K562 (cell line): ENCODE measurements around the gene IMPDH2.
"Not testable (repeated sequence)": the region's sequence is repeated elsewhere in the genome, so short reads cannot be mapped to it uniquely, and the experiment has no call there.

Experiments used
- CBX5 ChIP-seq: IDR thresholded peaks from 2 replicates; pipeline ENCODE4 v1.6.1; 2014; ENCODE audit warnings: low read depth, borderline replicate concordance
- CTCF ChIP-seq, 3 experiments: IDR thresholded peaks in 2 of 3; conservative IDR thresholded peaks in 1 of 3; 2 replicates each; pipeline ENCODE4 v1.5.1; 2011 to 2012; ENCODE audit warnings: low read length in 3 of 3, mild to moderate bottlenecking in 3 of 3, control low read depth in 2 of 3, improper control_type of control experiment in 1 of 3, inconsistent platforms in 1 of 3, low read depth in 1 of 3, mixed read lengths in 1 of 3, moderate library complexity in 1 of 3; ENCODE audit not compliant: insufficient read depth in 2 of 3
- EP300 ChIP-seq: IDR thresholded peaks from 2 replicates; pipeline ENCODE4 v1.6.1; 2012; ENCODE audit warnings: low read length, improper control_type of control experiment
- FOXK2 ChIP-seq, 2 experiments: fragments of 450-650 bp; IDR thresholded peaks in 1 of 2; conservative IDR thresholded peaks in 1 of 2; 2 replicates each; pipeline ENCODE4 v1.6.1; 2016; ENCODE audit warnings: low read depth in 2 of 2, mild to moderate bottlenecking in 1 of 2
- GATA2 ChIP-seq: sonication (generic); formaldehyde crosslinking; IDR thresholded peaks from 2 replicates; pipeline ENCODE4 v1.4.0; 2020; ENCODE audit warnings: mild to moderate bottlenecking, missing genetic modification reagents
- JUND ChIP-seq, 2 experiments: IDR thresholded peaks; 2 replicates in 1 of 2; 3 replicates in 1 of 2; pipeline ENCODE4 v1.6.1; 2011; ENCODE audit warnings: borderline replicate concordance in 2 of 2, low read depth in 2 of 2, low read length in 2 of 2, improper control_type of control experiment in 1 of 2, missing biosample characterization in 1 of 2, missing genetic modification characterization in 1 of 2, missing genetic modification reagents in 1 of 2
- KLF16 ChIP-seq: IDR thresholded peaks from 2 replicates; pipeline ENCODE4 v1.6.1; 2016; ENCODE audit warnings: antibody characterized with exemption
- SP2 ChIP-seq: IDR thresholded peaks from 2 replicates; pipeline ENCODE4 v1.6.1; 2011; ENCODE audit warnings: mild to moderate bottlenecking, low read depth, low read length, moderate library complexity; ENCODE audit not compliant: poor library complexity, severe bottlenecking; ENCODE audit errors: extremely low read depth
- USF2 ChIP-seq: sonication (generic); formaldehyde crosslinking; IDR thresholded peaks from 2 replicates; pipeline ENCODE4 v1.5.0; 2020; ENCODE audit warnings: missing genetic modification reagents
- ZBTB26 ChIP-seq: fragments of 450-650 bp; formaldehyde crosslinking; IDR thresholded peaks from 2 replicates; pipeline ENCODE4 v1.4.0; 2022; ENCODE audit warnings: missing genetic modification characterization
- ZNF644 ChIP-seq: fragments of 200-800 bp; sonication (Bioruptor generic); IDR thresholded peaks from 2 replicates; pipeline ENCODE4 v1.6.1; 2016; ENCODE audit warnings: low read depth, missing genetic modification characterization, missing compliant biosample characterization

- TF ChIP-seq SP2; GATA2 (CRISPR knock-in tag); ZBTB26; CTCF (IDR thresholded peaks at IDR 0.05 in 2 of 3, conservative IDR thresholded peaks at IDR 0.05 in 1 of 3; ENCODE audit: insufficient read depth in 2 of 3, low read depth in 1 of 3, low read length in 3 of 3); JUND (IDR thresholded peaks at IDR 0.05; ENCODE audit: borderline replicate concordance, low read depth, low read length); JUND (tag; IDR thresholded peaks at IDR 0.05; ENCODE audit: borderline replicate concordance, low read depth, low read length); EP300; ZNF644 (tag); FOXK2 (conservative IDR thresholded peaks at IDR 0.05 in 1 of 2, IDR thresholded peaks at IDR 0.05 in 1 of 2; ENCODE audit: low read depth in 2 of 2); KLF16; USF2 (CRISPR knock-in tag); CBX5: not testable (repeated sequence)
Observed at GRCh38 chr3:49008627-49009026, 20.6 kb downstream of the IMPDH2 start.
